ENCODE data around the gene RGS10.
A peak's percentile ranks its signal among the peaks of the same experiment; 100 is the strongest.

Gene RGS10

GRCh38 chr10:119495545-119495944 lies 47.0 kb downstream of the RGS10 start:
- DNase-seq: peak; percentile 63

GRCh38 chr10:119495021-119495505 lies 47.5 kb downstream of the RGS10 start:
- DNase-seq: no peak

GRCh38 chr10:119494236-119495020 lies 48.1 kb downstream of the RGS10 start:
- DNase-seq: no peak

- no peak for DNase-seq
Measured at GRCh38 chr10:119493155-119493554, 49.4 kb downstream of the RGS10 start.

- peak; percentile 70 for DNase-seq
Measured at GRCh38 chr10:119491966-119492757, 50.4 kb downstream of the RGS10 start.

- DNase-seq: no peak
Measured at GRCh38 chr10:119489991-119490326, 52.6 kb downstream of the RGS10 start.

- no peak for DNase-seq
Measured at GRCh38 chr10:119488675-119489074, 53.8 kb downstream of the RGS10 start.

GRCh38 chr10:119483839-119484238 lies 58.7 kb downstream of the RGS10 start:
- DNase-seq: peak; percentile 46

- DNase-seq: peak; percentile 47
Measured at GRCh38 chr10:119483001-119483400, 59.5 kb downstream of the RGS10 start.

GRCh38 chr10:119481781-119482426 lies 60.6 kb downstream of the RGS10 start:
- DNase-seq: no peak

GRCh38 chr10:119480667-119481066 lies 61.9 kb downstream of the RGS10 start:
- no peak for DNase-seq

GRCh38 chr10:119479532-119479931 lies 63.0 kb downstream of the RGS10 start:
- DNase-seq: no peak

- DNase-seq: no peak
Measured at GRCh38 chr10:119478811-119479341, 63.6 kb downstream of the RGS10 start.

- DNase-seq: no peak
Measured at GRCh38 chr10:119478111-119478802, 64.3 kb downstream of the RGS10 start.

- DNase-seq: no peak
Measured at GRCh38 chr10:119477444-119477843, 65.1 kb downstream of the RGS10 start.

- DNase-seq: no peak
Measured at GRCh38 chr10:119474606-119475005, 67.9 kb downstream of the RGS10 start.

GRCh38 chr10:119473771-119474170 lies 68.7 kb downstream of the RGS10 start:
- no peak for DNase-seq

- DNase-seq: no peak
Measured at GRCh38 chr10:119470920-119471702, 71.4 kb downstream of the RGS10 start.

GRCh38 chr10:119469846-119470245 lies 72.7 kb downstream of the RGS10 start:
- DNase-seq: no peak

- DNase-seq: no peak
Measured at GRCh38 chr10:119469325-119469707, 73.2 kb downstream of the RGS10 start.

GRCh38 chr10:119468542-119469324 lies 73.8 kb downstream of the RGS10 start:
- DNase-seq: no peak
